ENCODE data around the gene CCDC30. TPM values are rescaled to one million over a fixed set of nuclear protein-coding genes. Genes with fewer than 3 reads are reported as not detected.
"Not testable (repeated sequence)": the region's sequence is repeated elsewhere in the genome, so short reads cannot be mapped to it uniquely, and the experiment has no call there.

Gene CCDC30
- total RNA-seq, 1 experiment from 2014 or later: 0.40 TPM

DNA sequence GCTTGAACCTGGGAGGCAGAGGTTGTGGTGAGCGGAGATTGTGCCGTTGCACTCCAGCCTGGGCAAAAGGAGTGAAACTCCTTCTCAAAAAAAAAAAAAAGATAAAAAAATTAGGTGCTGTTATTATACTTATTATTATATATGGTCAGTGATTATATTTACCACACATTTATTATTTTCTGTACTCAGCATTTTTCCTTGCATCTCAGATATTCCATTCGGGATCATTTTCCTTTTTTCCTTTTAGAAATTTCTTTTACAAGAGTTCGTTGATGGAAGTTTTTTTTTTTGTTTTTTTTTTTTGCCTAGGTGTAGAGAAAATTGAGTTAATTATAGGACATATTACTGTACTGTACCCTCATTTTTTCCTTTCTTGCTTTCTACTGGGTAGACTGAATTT, 13.5 kb downstream of the CCDC30 start:
- no peaks in the 10 kb centered on the region for H3K9me3 ChIP-seq (replicated peaks)
- no peak for DNase-seq
- no peaks in the 10 kb centered on the region for H3K4me1 ChIP-seq

DNA sequence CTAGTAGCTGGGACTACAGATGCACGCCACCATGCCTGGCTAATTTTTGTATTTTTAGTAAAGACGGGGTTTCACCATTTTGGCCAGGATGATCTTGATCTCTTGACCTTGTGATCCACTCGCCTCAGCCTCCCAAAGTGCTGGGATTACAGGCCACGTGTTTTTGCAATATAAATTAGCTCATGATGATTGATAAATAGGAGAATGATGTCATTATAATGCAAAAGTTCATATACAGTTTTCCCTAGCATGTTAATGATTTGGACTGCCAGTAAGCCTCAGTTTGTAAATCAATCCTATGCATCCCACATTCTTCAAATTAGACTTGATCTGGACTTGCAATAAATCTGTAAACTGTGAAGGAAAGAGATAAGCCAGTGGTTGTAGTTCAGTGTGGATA, 14.3 kb downstream of the CCDC30 start:
- H3K4me3 ChIP-seq: not testable (repeated sequence)

More for the DNA sequence above, 13.5 kb downstream of the CCDC30 start:
- Histone ChIP-seq H3K36me3 (no peaks in the 10 kb centered on the region), H3K27ac (no peak overlapping the region), H3K4me3 (no peak overlapping the region), H3K27me3 (no peaks in the 10 kb centered on the region)

GRCh38 chr1:42477775-42478174, 14.7 kb downstream of the CCDC30 start:
- Histone ChIP-seq H3K27me3 (no peaks in the 10 kb centered on the region), H3K27ac (no peak overlapping the region), H3K4me1 (no peaks in the 10 kb centered on the region), H3K4me3 (no peak overlapping the region), H3K36me3 (no peaks in the 10 kb centered on the region), H3K9me3 (replicated peaks) (no peaks in the 10 kb centered on the region)
- DNase-seq: no peak

More for the DNA sequence above, 14.3 kb downstream of the CCDC30 start:
- H3K27me3 ChIP-seq; H3K36me3 ChIP-seq; H3K4me1 ChIP-seq; H3K27ac ChIP-seq; H3K9me3 ChIP-seq (replicated peaks); DNase-seq: not testable (repeated sequence)

- H3K36me3 ChIP-seq: no peaks in the 10 kb centered on the region
- H3K9me3 ChIP-seq (replicated peaks): no peaks in the 10 kb centered on the region
- no peak overlapping the region for H3K4me3 ChIP-seq
- peak in 1 of 2 experiments; percentile 29 for DNase-seq
- H3K27ac ChIP-seq: no peak overlapping the region
- no peaks in the 10 kb centered on the region for H3K4me1 ChIP-seq
- H3K27me3 ChIP-seq: no peaks in the 10 kb centered on the region
These were observed 16.5 kb downstream of the CCDC30 start for GRCh38 chr1:42479621-42480020.

DNA sequence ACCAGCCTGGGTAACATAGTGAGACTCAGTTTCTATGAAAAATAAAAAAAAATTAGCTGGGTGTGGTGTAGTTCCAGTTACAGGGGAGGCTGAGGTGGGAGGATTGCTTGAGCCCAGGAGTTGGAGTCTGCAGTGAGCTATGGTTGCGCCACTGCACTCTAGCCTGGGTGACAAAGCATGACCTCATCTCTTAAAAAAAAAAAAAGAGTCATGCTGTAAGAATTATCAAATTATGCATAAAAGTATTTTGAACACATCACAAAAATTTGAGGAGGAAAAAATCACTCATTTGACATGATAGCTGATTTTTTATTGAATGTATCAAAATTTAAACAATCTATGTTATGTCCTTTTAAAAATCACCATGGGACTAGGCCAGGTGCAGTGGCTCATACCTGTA, 17.8 kb downstream of the CCDC30 start:
- Histone ChIP-seq H3K4me1 (no peaks in the 10 kb centered on the region), H3K9me3 (replicated peaks) (no peaks in the 10 kb centered on the region), H3K27me3 (no peaks in the 10 kb centered on the region), H3K27ac (no peak overlapping the region), H3K4me3 (no peak overlapping the region), H3K36me3 (no peaks in the 10 kb centered on the region)
- no peak for DNase-seq

- Histone ChIP-seq H3K27me3 (no peaks in the 10 kb centered on the region), H3K4me1 (no peaks in the 10 kb centered on the region), H3K36me3 (no peaks in the 10 kb centered on the region), H3K27ac (no peak overlapping the region), H3K9me3 (replicated peaks) (no peaks in the 10 kb centered on the region), H3K4me3 (no peak overlapping the region)
- DNase-seq: no peak
These were observed 19.6 kb downstream of the CCDC30 start for GRCh38 chr1:42482635-42483153.

- Histone ChIP-seq H3K4me3 (no peak overlapping the region), H3K9me3 (replicated peaks) (no peaks in the 10 kb centered on the region), H3K4me1 (no peaks in the 10 kb centered on the region), H3K27me3 (no peaks in the 10 kb centered on the region), H3K36me3 (no peaks in the 10 kb centered on the region), H3K27ac (no peak overlapping the region)
- peak; percentile 13 to 39 for DNase-seq
These were observed 21.3 kb downstream of the CCDC30 start for GRCh38 chr1:42484382-42484781.

- no peak overlapping the region for H3K27ac ChIP-seq
- H3K4me1 ChIP-seq: no peaks in the 10 kb centered on the region
- no peaks in the 10 kb centered on the region; the same call in 1 of the 2 replicates for H3K9me3 ChIP-seq (replicated peaks)
- no peaks in the 10 kb centered on the region for H3K36me3 ChIP-seq
- H3K27me3 ChIP-seq: no peaks in the 10 kb centered on the region
- H3K4me3 ChIP-seq: no peak overlapping the region
- no peak for DNase-seq
These were observed 27.2 kb downstream of the CCDC30 start for GRCh38 chr1:42490237-42490636.

- not testable (repeated sequence) for H3K27me3 ChIP-seq, H3K4me1 ChIP-seq, H3K4me3 ChIP-seq, H3K27ac ChIP-seq, H3K36me3 ChIP-seq, DNase-seq
- peaks cover 25% of the 10 kb centered on the region for H3K9me3 ChIP-seq (replicated peaks)
These were observed 38.9 kb downstream of the CCDC30 start for GRCh38 chr1:42502031-42502430.

DNA sequence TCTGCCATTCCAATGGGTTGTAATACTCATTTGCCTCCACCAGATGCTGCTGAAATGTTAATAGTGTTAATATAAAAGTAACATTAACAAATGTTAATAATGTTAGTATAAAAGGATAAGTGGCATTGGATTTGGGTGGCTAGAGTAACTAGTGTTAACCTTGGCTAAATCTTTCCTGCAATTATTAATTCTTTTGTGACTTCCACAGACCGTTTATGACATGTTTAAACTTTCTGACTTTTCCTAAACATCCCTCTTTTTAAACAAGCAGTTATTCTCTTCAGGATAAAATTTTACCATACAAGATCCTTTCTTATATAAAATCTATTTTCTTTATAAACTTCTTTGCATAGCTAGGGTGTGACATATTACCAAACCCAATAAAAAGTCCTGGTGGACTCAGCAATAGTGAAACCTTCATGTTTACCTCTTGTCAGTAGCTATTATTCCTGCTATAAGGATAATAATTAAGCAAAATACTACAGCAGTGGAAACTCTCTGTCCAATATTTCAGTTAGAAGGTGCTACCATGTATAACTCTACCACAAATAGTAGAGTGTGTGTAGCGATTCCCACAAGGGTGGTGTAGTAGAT, 41.5 kb downstream of the CCDC30 start:
- no peak for DNase-seq
- no peaks in the 10 kb centered on the region for H3K36me3 ChIP-seq
- no peaks in the 10 kb centered on the region for H3K27me3 ChIP-seq
- peaks cover 25% of the 10 kb centered on the region for H3K9me3 ChIP-seq (replicated peaks)
- H3K4me3 ChIP-seq: no peak overlapping the region
- no peak overlapping the region for H3K27ac ChIP-seq
- no peaks in the 10 kb centered on the region for H3K4me1 ChIP-seq

GRCh38 chr1:42506576-42506975, 43.5 kb downstream of the CCDC30 start:
- H3K36me3 ChIP-seq: no peaks in the 10 kb centered on the region
- no peaks in the 10 kb centered on the region for H3K27me3 ChIP-seq
- H3K9me3 ChIP-seq (replicated peaks): peaks cover 25% of the 10 kb centered on the region
- H3K4me3 ChIP-seq: no peak overlapping the region
- DNase-seq: no peak
- no peaks in the 10 kb centered on the region for H3K4me1 ChIP-seq
- H3K27ac ChIP-seq: no peak overlapping the region

DNA sequence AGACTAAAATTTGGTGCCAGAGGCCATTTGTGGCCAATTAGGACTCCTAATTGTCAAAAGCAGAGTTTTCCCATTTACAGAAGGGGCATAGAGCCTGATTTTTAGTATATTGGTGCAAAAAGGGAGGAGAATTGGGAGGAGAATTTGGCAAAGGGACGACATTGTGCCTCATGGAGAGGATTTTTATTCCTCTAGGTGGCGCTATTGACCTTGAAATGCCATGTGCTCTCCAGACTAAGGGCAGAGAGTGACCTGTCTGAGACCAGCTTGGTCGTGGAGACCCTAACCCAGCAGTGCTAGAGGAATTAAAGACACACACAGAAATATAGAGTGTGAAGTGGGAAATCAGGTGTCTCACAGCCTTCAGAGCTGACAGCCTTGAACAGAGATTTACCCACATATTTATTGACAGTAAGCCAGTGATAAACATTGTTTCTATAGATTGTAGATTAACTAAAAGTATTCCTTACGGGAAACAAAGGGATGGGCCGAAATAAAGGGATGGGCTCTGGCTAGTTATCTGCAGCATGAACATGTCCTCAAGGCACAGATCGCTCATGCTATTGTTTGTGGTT, 48.6 kb downstream of the CCDC30 start:
- not testable (repeated sequence) for H3K4me3 ChIP-seq; H3K27me3 ChIP-seq; H3K9me3 ChIP-seq (replicated peaks); H3K27ac ChIP-seq; H3K36me3 ChIP-seq; H3K4me1 ChIP-seq
- DNase-seq: peak; percentile 11 to 63

DNA sequence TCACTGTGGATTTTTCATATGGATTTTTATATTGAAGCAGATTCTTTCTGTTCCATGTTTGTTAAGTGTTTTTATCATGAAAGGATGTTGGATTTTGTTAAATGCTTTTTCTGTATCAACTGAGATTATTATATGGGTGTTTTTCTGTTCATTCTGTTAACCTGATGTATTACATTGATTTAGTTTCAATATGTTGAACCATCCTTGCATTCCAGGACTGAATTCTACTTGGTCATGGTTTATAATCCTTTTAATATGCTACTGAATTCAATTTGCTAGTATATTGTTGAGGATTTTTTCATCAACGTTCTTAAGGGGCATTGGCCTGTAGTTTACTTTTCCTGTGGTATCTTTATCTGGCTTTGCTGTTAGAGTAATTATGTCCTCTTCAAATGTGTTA, 55.8 kb downstream of the CCDC30 start:
- DNase-seq: no peak

GRCh38 chr1:42523171-42523570, 60.1 kb downstream of the CCDC30 start:
- H3K36me3 ChIP-seq: no peaks in the 10 kb centered on the region

More for the DNA sequence above, 55.8 kb downstream of the CCDC30 start:
- Histone ChIP-seq H3K9me3 (replicated peaks) (no peaks in the 10 kb centered on the region; the same call in 1 of the 2 replicates), H3K4me1 (no peaks in the 10 kb centered on the region; the same call in 1 of the 2 replicates), H3K27ac (no peak overlapping the region), H3K27me3 (no peaks in the 10 kb centered on the region), H3K4me3 (no peak overlapping the region), H3K36me3 (no peaks in the 10 kb centered on the region)

GRCh38 chr1:42524330-42524729, 61.2 kb downstream of the CCDC30 start:
- H3K4me1 ChIP-seq: no peaks in the 10 kb centered on the region
- no peaks in the 10 kb centered on the region; the same call in 1 of the 2 replicates for H3K9me3 ChIP-seq (replicated peaks)
- no peak overlapping the region for H3K4me3 ChIP-seq
- no peaks in the 10 kb centered on the region; the same call in 1 of the 2 replicates for H3K27me3 ChIP-seq
- DNase-seq: no peak
- no peaks in the 10 kb centered on the region for H3K36me3 ChIP-seq
- no peak overlapping the region for H3K27ac ChIP-seq

More at GRCh38 chr1:42523171-42523570, 60.1 kb downstream of the CCDC30 start:
- DNase-seq: no peak
- no peaks in the 10 kb centered on the region; the same call in 1 of the 2 replicates for H3K9me3 ChIP-seq (replicated peaks)
- no peak overlapping the region for H3K4me3 ChIP-seq
- no peak overlapping the region for H3K27ac ChIP-seq
- H3K27me3 ChIP-seq: no peaks in the 10 kb centered on the region; the same call in 1 of the 2 replicates
- H3K4me1 ChIP-seq: no peaks in the 10 kb centered on the region

Measured in SJCRH30 (cell line).